Ovary (tissue), 3 donors: Measurements from ENCODE around the gene OPN5.

Source experiments
- CTCF ChIP-seq, 3 donors: fragments of 450-650 bp in 2 of 3; fragments of 200-600 bp in 1 of 3; IDR thresholded peaks; one replicate each; pipeline versions ENCODE4 v1.5.1 to v1.8.0; 2016 to 2022; ENCODE audit warnings: antibody characterized with exemption in 3 of 3, mild to moderate bottlenecking in 1 of 3
- EP300 ChIP-seq: sonication (generic); formaldehyde crosslinking; IDR thresholded peaks from one replicate; pipeline ENCODE4 v1.6.1; 2017; ENCODE audit warnings: antibody characterized with exemption
- POLR2A ChIP-seq: fragments of 450-650 bp; IDR thresholded peaks from one replicate; pipeline ENCODE4 v1.6.1; 2017; ENCODE audit warnings: antibody characterized with exemption, mild to moderate bottlenecking, moderate library complexity
- donor health status: DM: no; HTN: no; CAD: no.

- TF ChIP-seq CTCF (IDR thresholded peaks at IDR 0.05) (no peak), EP300 (no peak), POLR2A (no peak)
Measured at GRCh38 chr6:47737406-47737805, 44.4 kb upstream of the OPN5 start.
